Osteoblast (primary cell): Measurements from ENCODE around the gene TXNDC11. TPM values are rescaled to one million over a fixed set of nuclear protein-coding genes. Genes with fewer than 3 reads are reported as not detected.

Source experiments
- DNase-seq: peaks from one replicate; pipeline ENCODE4 v3.0.0; 2011; ENCODE audit warnings: low spot score, mixed read lengths; ENCODE audit not compliant: insufficient read length; ENCODE audit errors: missing footprints
- H2AFZ ChIP-seq: 2 replicates; pipeline ENCODE4 v1.6.0; 2011; ENCODE audit warnings: mild to moderate bottlenecking, low read length
- H3K27ac ChIP-seq: 2 replicates; pipeline ENCODE4 v1.5.1; 2011; ENCODE audit warnings: mild to moderate bottlenecking, low read depth, low read length, moderate library complexity
- H3K27me3 ChIP-seq: 2 replicates; pipeline ENCODE4 v1.6.0; 2012; ENCODE audit warnings: mild to moderate bottlenecking, control low read depth, inconsistent platforms, low read length, moderate library complexity; ENCODE audit not compliant: insufficient read depth
- H3K36me3 ChIP-seq: 2 replicates; pipeline ENCODE4 v1.5.1; 2011; ENCODE audit warnings: mild to moderate bottlenecking, low read length, control low read depth, moderate library complexity; ENCODE audit not compliant: insufficient read depth
- H3K4me1 ChIP-seq: 2 replicates; pipeline ENCODE4 v1.5.1; 2011; ENCODE audit warnings: mild to moderate bottlenecking, low read length, control low read depth, moderate library complexity; ENCODE audit not compliant: insufficient read depth
- H3K4me2 ChIP-seq: 2 replicates; pipeline ENCODE4 v1.6.0; 2011; ENCODE audit warnings: mild to moderate bottlenecking, low read length; ENCODE audit not compliant: insufficient read depth
- H3K4me3 ChIP-seq: fragments of 200-600 bp; sonication (generic); 3 replicates; pipeline ENCODE4 v1.5.1; 2012; ENCODE audit warnings: mild to moderate bottlenecking, low read length, inconsistent platforms; ENCODE audit not compliant: insufficient read depth
- H3K79me2 ChIP-seq: 2 replicates; pipeline ENCODE4 v1.6.0; 2012; ENCODE audit warnings: mild to moderate bottlenecking, low read length, control low read depth, inconsistent platforms; ENCODE audit not compliant: insufficient read depth
- H3K9me3 ChIP-seq: 2 replicates; pipeline ENCODE4 v1.5.1; 2011; ENCODE audit warnings: low read depth, low read length, control low read depth
- H4K20me1 ChIP-seq: 2 replicates; pipeline ENCODE4 v1.6.0; 2012; ENCODE audit warnings: mild to moderate bottlenecking, low read length, control low read depth; ENCODE audit not compliant: insufficient read depth
- CTCF ChIP-seq: IDR thresholded peaks from 2 replicates; pipeline ENCODE4 v1.5.1; 2011; ENCODE audit warnings: mild to moderate bottlenecking, low read depth, low read length, moderate library complexity; ENCODE audit errors: extremely low read depth
- total RNA-seq: library from RNA; depleted of rRNA; stranded (reverse); fragments of >200 nt; gene quantifications from 2 replicates; pipeline ENCODE4 v1.2.3, GENCODE V29; 2012

The TXNDC11 gene
- total RNA-seq, 1 donor, result 26.1 TPM

GRCh38 chr16:11658896-11659708 is 83.6 kb downstream of the TXNDC11 start:
- H3K4me1 ChIP-seq, result peaks cover 5% of the 10 kb centered on the region
- no peaks in the 10 kb centered on the region for H3K36me3 ChIP-seq
- no peak overlapping the region for H3K4me3 ChIP-seq
- peak; percentile 80 for DNase-seq
- no peaks in the 10 kb centered on the region for H3K9me3 ChIP-seq
- TF ChIP-seq CTCF, result no peak
- H2AFZ ChIP-seq, result peak overlapping the region; percentile 85
- no peaks in the 10 kb centered on the region for H3K79me2 ChIP-seq
- H3K27me3 ChIP-seq, result no peaks in the 10 kb centered on the region
- H4K20me1 ChIP-seq, result no peaks in the 10 kb centered on the region
- no peak overlapping the region for H3K4me2 ChIP-seq
- H3K27ac ChIP-seq, result no peak overlapping the region

- Histone ChIP-seq H3K4me1 (peaks cover 5% of the 10 kb centered on the region), H4K20me1 (no peaks in the 10 kb centered on the region), H3K9me3 (no peaks in the 10 kb centered on the region), H3K79me2 (no peaks in the 10 kb centered on the region), H3K27ac (no peak overlapping the region), H3K4me2 (no peak overlapping the region), H3K27me3 (no peaks in the 10 kb centered on the region), H2AFZ (no peak overlapping the region), H3K4me3 (no peak overlapping the region), H3K36me3 (no peaks in the 10 kb centered on the region)
- no peak for TF ChIP-seq CTCF
- DNase-seq, result no peak
Observed at GRCh38 chr16:11657556-11657955, 85.1 kb downstream of the TXNDC11 start.

DNA sequence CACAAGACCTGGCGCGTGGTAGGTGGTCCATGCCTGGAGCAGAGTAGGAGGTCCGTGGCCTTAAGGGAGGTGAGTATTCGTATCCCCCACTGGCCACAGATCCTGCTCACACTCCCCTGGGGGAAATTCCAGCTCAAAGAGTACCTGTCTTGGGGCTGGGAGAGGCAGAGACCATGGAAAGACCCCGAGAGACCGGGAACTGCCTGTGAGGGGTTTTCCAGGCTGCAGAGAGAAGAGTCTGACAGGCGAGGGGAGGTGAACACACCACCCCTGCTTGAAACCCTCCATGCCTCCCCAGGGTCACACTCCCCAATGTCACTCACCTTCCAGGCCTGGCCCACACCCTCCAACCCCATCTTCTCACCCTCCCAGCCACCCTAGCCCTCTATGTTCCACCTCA is 87.0 kb downstream of the TXNDC11 start:
- H3K4me2 ChIP-seq, result no peak overlapping the region
- DNase-seq, result no peak
- H3K4me1 ChIP-seq, result peaks cover 5% of the 10 kb centered on the region
- H3K27ac ChIP-seq, result no peak overlapping the region
- H2AFZ ChIP-seq, result no peak overlapping the region
- no peaks in the 10 kb centered on the region for H4K20me1 ChIP-seq
- TF ChIP-seq CTCF, result no peak
- H3K9me3 ChIP-seq, result no peaks in the 10 kb centered on the region
- H3K27me3 ChIP-seq, result no peaks in the 10 kb centered on the region
- H3K36me3 ChIP-seq, result no peaks in the 10 kb centered on the region
- H3K4me3 ChIP-seq, result no peak overlapping the region
- no peaks in the 10 kb centered on the region for H3K79me2 ChIP-seq

GRCh38 chr16:11651796-11652195 is 90.9 kb downstream of the TXNDC11 start:
- H3K4me3 ChIP-seq, result no peak overlapping the region
- H3K36me3 ChIP-seq, result no peaks in the 10 kb centered on the region
- H3K27me3 ChIP-seq, result no peaks in the 10 kb centered on the region
- TF ChIP-seq CTCF, result no peak
- no peak overlapping the region for H3K4me2 ChIP-seq
- H3K79me2 ChIP-seq, result no peaks in the 10 kb centered on the region
- no peak overlapping the region for H3K27ac ChIP-seq
- no peaks in the 10 kb centered on the region for H3K4me1 ChIP-seq
- no peak overlapping the region for H2AFZ ChIP-seq
- H4K20me1 ChIP-seq, result no peaks in the 10 kb centered on the region
- DNase-seq, result no peak
- no peaks in the 10 kb centered on the region for H3K9me3 ChIP-seq
